Endothelial cell of umbilical vein (primary cell): ENCODE measurements around the gene HIVEP3.

ENCODE experiments used
- EZH2 ChIP-seq: IDR thresholded peaks from 2 replicates; pipeline ENCODE4 v1.6.1; 2012; ENCODE audit warnings: borderline replicate concordance, low read depth, mild to moderate bottlenecking, moderate library complexity, low read length, inconsistent platforms; ENCODE audit not compliant: severe bottlenecking
- MYC ChIP-seq: IDR thresholded peaks from one replicate; pipeline ENCODE4 v1.6.1; 2011; ENCODE audit warnings: mild to moderate bottlenecking, low read depth, low read length
- POLR2A ChIP-seq: IDR thresholded peaks from 2 replicates; pipeline ENCODE4 v1.6.1; 2012; ENCODE audit warnings: low read depth, mild to moderate bottlenecking, control low read depth, low read length
- POLR2AphosphoS5 ChIP-seq: IDR thresholded peaks from 2 replicates; pipeline ENCODE4 v1.6.1; 2012; ENCODE audit warnings: low read depth, mild to moderate bottlenecking, control low read depth, low read length, moderate library complexity; ENCODE audit not compliant: insufficient read depth
- TF ChIP-seq, protein P1 (sequence below), 2 donors: IDR thresholded peaks; 1 replicate in 1 of 2; 2 replicates in 1 of 2; pipeline ENCODE4 v1.5.1; 2011; ENCODE audit warnings: low read length in 2 of 2, mild to moderate bottlenecking in 2 of 2, moderate library complexity in 2 of 2, control low read depth in 1 of 2, inconsistent platforms in 1 of 2, low read depth in 1 of 2; ENCODE audit not compliant: insufficient read depth in 1 of 2; ENCODE audit errors: extremely low read depth in 1 of 2

DNA sequence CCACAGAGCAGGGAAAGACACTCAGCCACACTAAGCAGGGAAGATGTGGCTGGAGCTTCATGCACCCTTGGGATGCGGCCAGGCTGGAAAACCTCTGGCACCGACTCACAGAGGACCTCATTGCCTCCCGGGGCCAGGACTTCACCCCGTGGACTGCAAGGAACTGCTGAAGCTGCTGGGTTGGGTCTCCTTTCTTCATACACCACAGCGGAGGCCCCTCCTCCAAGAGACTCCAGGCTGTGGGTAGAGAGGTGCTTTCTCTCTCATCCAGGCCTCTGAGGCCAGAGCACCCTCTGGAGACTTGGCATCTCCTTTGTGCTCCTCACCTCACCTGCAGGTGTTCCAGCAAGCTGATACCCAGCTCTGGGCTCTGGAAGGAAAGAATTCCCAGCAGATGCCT, 358.2 kb downstream of the HIVEP3 start:
- TF ChIP-seq, protein P1, sequence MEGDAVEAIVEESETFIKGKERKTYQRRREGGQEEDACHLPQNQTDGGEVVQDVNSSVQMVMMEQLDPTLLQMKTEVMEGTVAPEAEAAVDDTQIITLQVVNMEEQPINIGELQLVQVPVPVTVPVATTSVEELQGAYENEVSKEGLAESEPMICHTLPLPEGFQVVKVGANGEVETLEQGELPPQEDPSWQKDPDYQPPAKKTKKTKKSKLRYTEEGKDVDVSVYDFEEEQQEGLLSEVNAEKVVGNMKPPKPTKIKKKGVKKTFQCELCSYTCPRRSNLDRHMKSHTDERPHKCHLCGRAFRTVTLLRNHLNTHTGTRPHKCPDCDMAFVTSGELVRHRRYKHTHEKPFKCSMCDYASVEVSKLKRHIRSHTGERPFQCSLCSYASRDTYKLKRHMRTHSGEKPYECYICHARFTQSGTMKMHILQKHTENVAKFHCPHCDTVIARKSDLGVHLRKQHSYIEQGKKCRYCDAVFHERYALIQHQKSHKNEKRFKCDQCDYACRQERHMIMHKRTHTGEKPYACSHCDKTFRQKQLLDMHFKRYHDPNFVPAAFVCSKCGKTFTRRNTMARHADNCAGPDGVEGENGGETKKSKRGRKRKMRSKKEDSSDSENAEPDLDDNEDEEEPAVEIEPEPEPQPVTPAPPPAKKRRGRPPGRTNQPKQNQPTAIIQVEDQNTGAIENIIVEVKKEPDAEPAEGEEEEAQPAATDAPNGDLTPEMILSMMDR (IDR thresholded peaks at IDR 0.05; ENCODE audit: extremely low read depth in 1 of 2, insufficient read depth in 1 of 2, low read depth in 1 of 2, low read length in 2 of 2) = no peak
- TF ChIP-seq POLR2AphosphoS5 = no peak
- TF ChIP-seq POLR2A = no peak
- TF ChIP-seq MYC = no peak
- TF ChIP-seq EZH2 = no peak
